Measurements from ENCODE around the gene FKBP11. TPM values are rescaled to one million over a fixed set of nuclear protein-coding genes. Genes with fewer than 3 reads are reported as not detected.

Gene FKBP11
- total and polyA plus RNA-seq, 2 donors (not counting 3 experiments of a cell fraction or from before 2014, with no cell fraction given), result 74.2 to 81.2 TPM

DNA sequence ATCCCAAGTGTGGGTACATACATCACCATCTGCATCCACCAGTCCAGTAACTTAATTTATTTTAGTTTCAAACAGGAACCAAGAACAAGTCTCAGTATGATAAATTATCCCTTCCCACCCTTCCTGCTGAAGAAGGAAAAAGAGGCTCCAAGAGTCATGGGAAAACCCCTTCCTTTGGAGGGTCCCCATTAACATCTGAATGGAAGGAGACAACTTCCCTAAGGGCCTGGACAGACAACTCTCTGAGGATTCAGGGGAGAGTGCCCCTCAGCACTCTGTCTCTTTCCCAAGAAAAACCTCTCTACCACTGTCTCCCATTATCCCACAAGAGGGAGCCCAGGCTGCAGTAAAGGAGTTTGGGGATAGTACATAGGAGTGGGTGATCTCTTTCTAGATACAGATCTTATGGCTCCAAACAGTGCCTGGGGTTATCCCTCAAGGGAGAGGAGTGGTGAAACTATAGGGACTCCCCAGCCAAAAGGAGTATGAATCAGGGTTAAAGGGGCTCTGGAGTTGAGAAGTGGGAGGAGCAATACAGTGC is 40.1 kb upstream of the FKBP11 start:
- intact Hi-C loops (cut with micrococcal nuclease), result no loop called here
- Histone ChIP-seq H3K27ac (ENCODE audit: insufficient read depth, low read depth, low read length) (no peak overlapping the region), H3K4me1 (ENCODE audit: control insufficient read depth, extremely low read depth, insufficient read depth, low read length) (peaks cover 16% of the 10 kb centered on the region), H3K9me3 (replicated peaks; ENCODE audit: control insufficient read depth, insufficient read depth, low read length) (no peaks in the 10 kb centered on the region), H3K27me3 (ENCODE audit: control insufficient read depth in 2 of 2, insufficient read depth in 2 of 2, low read length in 2 of 2) (peaks cover 24 to 25% of the 10 kb centered on the region in 2 experiments), H3K9me1 (replicated peaks; ENCODE audit: control insufficient read depth, extremely low read depth, insufficient read depth, low read length) (no peaks in the 10 kb centered on the region), H3K4me3 (replicated peaks in 1 of 3; ENCODE audit: insufficient read depth in 1 of 3, low read depth in 1 of 3, low read length in 3 of 3) (no peak overlapping the region), H3K9ac (replicated peaks; ENCODE audit: extremely low read depth, insufficient read depth, low read length) (no peak overlapping the region), H2AFZ (ENCODE audit: low read depth, low read length) (no peak overlapping the region), H4K20me1 (replicated peaks; ENCODE audit: control insufficient read depth, extremely low read depth, insufficient read depth, low read length) (no peaks in the 10 kb centered on the region), H3K36me3 (ENCODE audit: control insufficient read depth in 2 of 2, extremely low read depth in 1 of 2, insufficient read depth in 2 of 2, low read length in 2 of 2) (no peaks in the 10 kb centered on the region), H3K79me2 (ENCODE audit: control insufficient read depth, insufficient read depth, low read length) (no peaks in the 10 kb centered on the region), H3K4me2 (ENCODE audit: insufficient read depth, low read length) (no peak overlapping the region)
- dilution Hi-C loops (cut with MboI; ENCODE audit: extremely low pct_ligation_motif_present, low sequenced_read_pairs), result no loop called here
- BruUV-seq (replicated peaks), result no TSS peak
- CTCF ChIA-PET, result interaction anchor here (2.8 to 5.2 kb wide), 2 partner anchors 13 to 23 kb away, joined by 29 to 58 read pairs; partner anchors contain the start of gene WNT1
- POLR2A ChIA-PET, result no interaction called here
- no peak for FAIRE-seq
- TF ChIP-seq, protein P1, sequence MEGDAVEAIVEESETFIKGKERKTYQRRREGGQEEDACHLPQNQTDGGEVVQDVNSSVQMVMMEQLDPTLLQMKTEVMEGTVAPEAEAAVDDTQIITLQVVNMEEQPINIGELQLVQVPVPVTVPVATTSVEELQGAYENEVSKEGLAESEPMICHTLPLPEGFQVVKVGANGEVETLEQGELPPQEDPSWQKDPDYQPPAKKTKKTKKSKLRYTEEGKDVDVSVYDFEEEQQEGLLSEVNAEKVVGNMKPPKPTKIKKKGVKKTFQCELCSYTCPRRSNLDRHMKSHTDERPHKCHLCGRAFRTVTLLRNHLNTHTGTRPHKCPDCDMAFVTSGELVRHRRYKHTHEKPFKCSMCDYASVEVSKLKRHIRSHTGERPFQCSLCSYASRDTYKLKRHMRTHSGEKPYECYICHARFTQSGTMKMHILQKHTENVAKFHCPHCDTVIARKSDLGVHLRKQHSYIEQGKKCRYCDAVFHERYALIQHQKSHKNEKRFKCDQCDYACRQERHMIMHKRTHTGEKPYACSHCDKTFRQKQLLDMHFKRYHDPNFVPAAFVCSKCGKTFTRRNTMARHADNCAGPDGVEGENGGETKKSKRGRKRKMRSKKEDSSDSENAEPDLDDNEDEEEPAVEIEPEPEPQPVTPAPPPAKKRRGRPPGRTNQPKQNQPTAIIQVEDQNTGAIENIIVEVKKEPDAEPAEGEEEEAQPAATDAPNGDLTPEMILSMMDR (IDR thresholded peaks at IDR 0.05; ENCODE audit: extremely low read depth in 1 of 2, insufficient read depth in 1 of 2, low read depth in 1 of 2, low read length in 2 of 2), result peak in 1 of 2 donors; percentile 16
- TF ChIP-seq GATA2 (IDR thresholded peaks at IDR 0.05; ENCODE audit: insufficient read depth, insufficient read length, low read depth, low read length), result no peak
- DNase-seq (ENCODE audit: low read depth, low spot score), result no peak

DNA sequence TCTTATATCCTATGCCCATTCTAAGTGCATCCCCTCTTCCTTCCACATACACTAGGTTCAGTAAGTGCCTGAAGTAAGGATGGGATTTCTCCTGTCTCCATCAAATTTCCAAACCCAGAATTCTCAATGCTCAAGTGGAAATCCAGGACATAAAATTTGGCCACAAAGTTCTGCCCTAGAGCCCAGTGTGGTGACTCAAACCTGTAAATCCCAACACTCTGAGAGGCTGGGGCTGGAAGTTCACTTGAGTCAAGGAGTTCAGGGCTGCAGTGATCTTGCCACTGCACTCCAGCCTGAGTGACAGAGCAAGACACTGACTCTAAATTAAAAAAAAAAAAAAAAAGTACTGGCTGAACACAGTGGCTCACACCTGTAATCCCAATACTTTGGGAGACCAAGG is 36.5 kb upstream of the FKBP11 start:
- Histone ChIP-seq H3K4me2 (ENCODE audit: insufficient read depth, low read length) (peak overlapping the region; percentile 42), H4K20me1 (replicated peaks; ENCODE audit: control insufficient read depth, extremely low read depth, insufficient read depth, low read length) (no peaks in the 10 kb centered on the region), H3K36me3 (ENCODE audit: control insufficient read depth in 2 of 2, extremely low read depth in 1 of 2, insufficient read depth in 2 of 2, low read length in 2 of 2) (no peaks in the 10 kb centered on the region), H3K79me2 (ENCODE audit: control insufficient read depth, insufficient read depth, low read length) (peaks cover 4% of the 10 kb centered on the region), H3K27ac (ENCODE audit: insufficient read depth, low read depth, low read length) (no peak overlapping the region), H3K9ac (replicated peaks; ENCODE audit: extremely low read depth, insufficient read depth, low read length) (no peak overlapping the region), H2AFZ (ENCODE audit: low read depth, low read length) (no peak overlapping the region), H3K9me1 (replicated peaks; ENCODE audit: control insufficient read depth, extremely low read depth, insufficient read depth, low read length) (no peaks in the 10 kb centered on the region), H3K27me3 (ENCODE audit: control insufficient read depth in 2 of 2, insufficient read depth in 2 of 2, low read length in 2 of 2) (peaks cover 5 to 9% of the 10 kb centered on the region in 2 experiments), H3K9me3 (replicated peaks; ENCODE audit: control insufficient read depth, insufficient read depth, low read length) (no peaks in the 10 kb centered on the region), H3K4me1 (ENCODE audit: control insufficient read depth, extremely low read depth, insufficient read depth, low read length) (peaks cover 20% of the 10 kb centered on the region), H3K4me3 (replicated peaks in 1 of 3; ENCODE audit: insufficient read depth in 1 of 3, low read depth in 1 of 3, low read length in 3 of 3) (no peak overlapping the region)
- no TSS peak for BruUV-seq (replicated peaks)
- intact Hi-C loops (cut with micrococcal nuclease) (no loop called here), dilution Hi-C loops (cut with MboI; ENCODE audit: extremely low pct_ligation_motif_present, low sequenced_read_pairs) (no loop called here)
- POLR2A ChIA-PET, result no interaction called here
- TF ChIP-seq JUN (IDR thresholded peaks at IDR 0.05; ENCODE audit: borderline replicate concordance, insufficient read depth, insufficient read length, low read depth) (no peak), MAX (IDR thresholded peaks at IDR 0.05; ENCODE audit: insufficient read depth, insufficient read length) (no peak), FOS (IDR thresholded peaks at IDR 0.05; ENCODE audit: borderline replicate concordance, insufficient read depth, low read length) (no peak), GATA2 (IDR thresholded peaks at IDR 0.05; ENCODE audit: insufficient read depth, insufficient read length, low read depth, low read length) (no peak)
- DNase-seq (ENCODE audit: low read depth, low spot score), result no peak
- CTCF ChIA-PET, result interaction anchor here (1.1 to 2.6 kb wide), 7 partner anchors 10 to 109 kb away, joined by 3 to 16 read pairs (median 8); partner anchors contain the start of genes WNT1 and WNT10B
- no peak for FAIRE-seq
